Stomach (tissue), 4 donors: ENCODE results near the gene OR4E1.

Experiments
- CTCF ChIP-seq, 7 experiments: fragments of 450-650 bp in 4 of 7; fragments of 200-600 bp in 3 of 7; sonication (generic) in 3 of 7; IDR thresholded peaks; one replicate each; pipeline ENCODE4 v1.5.1; 2016 to 2019; ENCODE audit warnings: antibody characterized with exemption in 7 of 7, control low read depth in 2 of 7, mild to moderate bottlenecking in 1 of 7
- POLR2A ChIP-seq, 4 donors: fragments of 450-650 bp; IDR thresholded peaks; one replicate each; pipeline ENCODE4 v1.6.1; 2016; ENCODE audit warnings: antibody characterized with exemption in 4 of 4, control low read depth in 2 of 4, mild to moderate bottlenecking in 1 of 4, moderate library complexity in 1 of 4
- POLR2AphosphoS5 ChIP-seq, 3 donors: sonication (generic); formaldehyde crosslinking; IDR thresholded peaks; one replicate each; pipeline ENCODE4 v1.6.1; 2016; ENCODE audit warnings: antibody characterized with exemption in 3 of 3

GRCh38 chr14:21654215-21654614 is 19.4 kb downstream of the OR4E1 start:
- no peak for TF ChIP-seq POLR2A (IDR thresholded peaks at IDR 0.05)
- no peak for TF ChIP-seq CTCF (IDR thresholded peaks at IDR 0.05)
- no peak for TF ChIP-seq POLR2AphosphoS5 (IDR thresholded peaks at IDR 0.05)
